A549 (cell line): Measurements from ENCODE around the gene ABHD2. TPM values are rescaled to one million over a fixed set of nuclear protein-coding genes. Genes with fewer than 3 reads are reported as not detected.

Experiments used
- ATAC-seq, 2 experiments: fragments of 200-7000 bp in 1 of 2; fragments of >200 bp in 1 of 2; cut with Nextera tagmentation in 1 of 2; cut with Tn5 transposase in 1 of 2; 3 replicates each; pipeline versions ENCODE4 v1.8.0 to v1.9.1; 2018 to 2020; ENCODE audit warnings: mild to moderate bottlenecking in 1 of 2, moderate library complexity in 1 of 2
- CTCF ChIA-PET: fragments of 300-600 bp; sonication (Branson Sonifier 250); formaldehyde crosslinking; extraction: SDS; loops from one replicate; lab custom pipeline; 2021; ENCODE audit warnings: antibody characterized with exemption, inconsistent platforms; lab: Yijun Ruan, JAX
- POLR2A ChIA-PET: fragments of 350-600 bp; formaldehyde crosslinking; extraction: SDS; loops from one replicate; lab custom pipeline; 2021; ENCODE audit warnings: antibody characterized with exemption, inconsistent platforms; lab: Yijun Ruan, JAX
- DNase-seq, 2 experiments: peaks; one replicate each; pipeline versions ENCODE4 v3.0.0 to v3.0.0-alpha.2; 2011 to 2016; ENCODE audit warnings: low read depth in 1 of 2, low spot score in 1 of 2
- FAIRE-seq: peaks from 2 replicates; lab custom pipeline; 2011; peaks lifted over from hg19 to GRCh38; lab: Jason Lieb, UNC
- H3K27ac ChIP-seq, 2 experiments: fragments of >200 bp; sonication (Bioruptor Twin); formaldehyde crosslinking; 3 replicates each; pipeline ENCODE4 v1.5.1; 2016 to 2017
- H3K4me1 ChIP-seq: fragments of >200 bp; sonication (Bioruptor Twin); formaldehyde crosslinking; 3 replicates; pipeline ENCODE4 v1.6.1; 2016
- H3K4me2 ChIP-seq: fragments of >200 bp; sonication (Bioruptor Twin); formaldehyde crosslinking; 3 replicates; pipeline ENCODE4 v1.6.1; 2016
- H3K4me3 ChIP-seq: fragments of >200 bp; sonication (Bioruptor Twin); formaldehyde crosslinking; 3 replicates; pipeline ENCODE4 v1.5.1; 2016
- H3K9me3 ChIP-seq: fragments of >200 bp; sonication (Bioruptor Twin); formaldehyde crosslinking; 3 replicates; pipeline ENCODE4 v1.6.1; 2016
- CHD4 ChIP-seq: fragments of 200-600 bp; sonication (generic); IDR thresholded peaks from 2 replicates; pipeline ENCODE4 v1.6.1; 2016; ENCODE audit warnings: antibody characterized with exemption, mild to moderate bottlenecking, borderline replicate concordance
- CTCF ChIP-seq: fragments of >200 bp; sonication (Bioruptor Twin); formaldehyde crosslinking; IDR thresholded peaks from 3 replicates; pipeline ENCODE4 v1.5.1; 2016
- ELK1 ChIP-seq: fragments of 150-350 bp; IDR thresholded peaks from 2 replicates; pipeline ENCODE4 v1.6.1; 2014; ENCODE audit warnings: low read depth, mild to moderate bottlenecking, low read length
- FOXS1 ChIP-seq: fragments of 250-450 bp; sonication (Bioruptor Pico); IDR thresholded peaks from 2 replicates; pipeline ENCODE4 v1.5.0; 2020; ENCODE audit warnings: mild to moderate bottlenecking, moderate library complexity
- GATA3 ChIP-seq: IDR thresholded peaks from 2 replicates; pipeline ENCODE4 v1.6.1; 2012; ENCODE audit warnings: borderline replicate concordance
- HDAC2 ChIP-seq: fragments of 200-600 bp; sonication (generic); IDR thresholded peaks from 2 replicates; pipeline ENCODE4 v1.6.1; 2016
- HEYL ChIP-seq: fragments of 250-450 bp; sonication (Bioruptor Pico); IDR thresholded peaks from 2 replicates; pipeline ENCODE4 v1.8.0; 2021; ENCODE audit warnings: mild to moderate bottlenecking, moderate library complexity
- HOXB13 ChIP-seq: fragments of 250-450 bp; sonication (Bioruptor Pico); IDR thresholded peaks from 2 replicates; pipeline ENCODE4 v1.5.0; 2020; ENCODE audit warnings: low read depth, mild to moderate bottlenecking, moderate library complexity
- JUNB ChIP-seq: fragments of >200 bp; sonication (Bioruptor Twin); formaldehyde crosslinking; IDR thresholded peaks from 2 replicates; pipeline ENCODE4 v1.6.1; 2016
- KDM1A ChIP-seq: fragments of 200-600 bp; sonication (generic); IDR thresholded peaks from 2 replicates; pipeline ENCODE4 v1.6.1; 2016; ENCODE audit warnings: low read depth, mild to moderate bottlenecking
- KDM5A ChIP-seq: fragments of 200-600 bp; sonication (generic); IDR thresholded peaks from 2 replicates; pipeline ENCODE4 v1.6.1; 2016; ENCODE audit warnings: antibody characterized with exemption, mild to moderate bottlenecking
- MAFK ChIP-seq: fragments of 450-650 bp; IDR thresholded peaks from 2 replicates; pipeline ENCODE4 v1.6.1; 2014; ENCODE audit not compliant: partially characterized antibody
- NPAS2 ChIP-seq: fragments of 250-450 bp; sonication (Bioruptor Pico); IDR thresholded peaks from 2 replicates; pipeline ENCODE4 v1.8.0; 2022; ENCODE audit warnings: mild to moderate bottlenecking, moderate library complexity, borderline replicate concordance
- NR3C1 ChIP-seq: fragments of >200 bp; sonication (Bioruptor Twin); formaldehyde crosslinking; IDR thresholded peaks from 3 replicates; pipeline ENCODE4 v1.6.1; 2017
- POLR2A ChIP-seq: IDR thresholded peaks from 2 replicates; pipeline ENCODE4 v1.6.1; 2012; ENCODE audit warnings: mild to moderate bottlenecking, low read length
- RAD21 ChIP-seq, 2 experiments: fragments of >200 bp in 1 of 2; sonication (Bioruptor Twin) in 1 of 2; formaldehyde crosslinking in 1 of 2; IDR thresholded peaks in 1 of 2; conservative IDR thresholded peaks in 1 of 2; 2 replicates in 1 of 2; 3 replicates in 1 of 2; pipeline ENCODE4 v1.6.1; 2012 to 2018; ENCODE audit warnings: inconsistent platforms in 1 of 2
- RFX5 ChIP-seq: fragments of 450-650 bp; IDR thresholded peaks from 2 replicates; pipeline ENCODE4 v1.7.1; 2014; ENCODE audit warnings: antibody characterized with exemption, mild to moderate bottlenecking, moderate library complexity
- SREBF2 ChIP-seq: fragments of 450-650 bp; IDR thresholded peaks from 2 replicates; pipeline ENCODE4 v1.6.1; 2014; ENCODE audit warnings: mild to moderate bottlenecking, moderate library complexity
- TFCP2L1 ChIP-seq: fragments of 250-450 bp; sonication (Bioruptor Pico); IDR thresholded peaks from 2 replicates; pipeline ENCODE4 v1.5.0; 2021; ENCODE audit warnings: mild to moderate bottlenecking
- TP53 ChIP-seq: fragments of 250-450 bp; sonication (Bioruptor Pico); IDR thresholded peaks from 2 replicates; pipeline ENCODE4 v1.5.0; 2021; ENCODE audit warnings: mild to moderate bottlenecking, moderate library complexity
- ZC3H11A ChIP-seq: fragments of 450-650 bp; IDR thresholded peaks from 2 replicates; pipeline ENCODE4 v1.6.1; 2014; ENCODE audit warnings: antibody characterized with exemption, mild to moderate bottlenecking
- ZFP36 ChIP-seq: fragments of 450-650 bp; IDR thresholded peaks from 2 replicates; pipeline ENCODE4 v1.6.1; 2014; ENCODE audit warnings: borderline replicate concordance; ENCODE audit not compliant: partially characterized antibody
- ZNF302 ChIP-seq: fragments of 250-450 bp; sonication (Bioruptor Pico); IDR thresholded peaks from 2 replicates; pipeline ENCODE4 v1.9.0; 2021; ENCODE audit warnings: inconsistent platforms, mild to moderate bottlenecking, moderate library complexity
- WGBS: methylation state at CpG from one replicate; pipeline ENCODE4 v1.1.6; 2017; ENCODE audit errors: missing lambda C conversion rate; 5-methylcytosine and 5-hydroxymethylcytosine counted together
- polyA plus RNA-seq, 4 experiments: library from polyadenylated mRNA; depleted of rRNA in 3 of 4; stranded (reverse); fragments of >200 nt; fragmentation: RNase III in 1 of 4; extraction: RNeasy Plus Mini Kit Qiagen cat#74134 plus additional on column Dnase treatment in 1 of 4; gene quantifications; 2 replicates in 3 of 4; 3 replicates in 1 of 4; pipeline ENCODE4 v1.2.3, GENCODE V29; 2011 to 2017

ABHD2 gene
- polyA plus RNA-seq, 2 of the 4 experiments (the other 2 are of a cell fraction) = 36.2 to 63.3 TPM

- H3K4me1 ChIP-seq = peaks cover 96% of the 10 kb centered on the region
- H3K27ac ChIP-seq = peak overlapping the region; percentile 87 to 95
- 16% methylated on average over 3 of the region's 3 CpGs for WGBS
- ChIA-PET POLR2A (interaction anchor here (2.4 to 3.7 kb wide), 2 partner anchors 16 to 33 kb away, joined by 9 to 25 read pairs; partner anchors contain the start of gene ABHD2), CTCF (interaction anchor here (1.4 to 19.0 kb wide), 10 partner anchors 8 to 217 kb away, joined by 3 to 380 read pairs (median 24); no protein-coding TSS in a partner anchor)
- TF ChIP-seq MAFK (no peak), NR3C1 (no peak), HEYL (CRISPR knock-in tag) (no peak), GATA3 (peak; percentile 45)
- H3K9me3 ChIP-seq = no peaks in the 10 kb centered on the region
- no peak overlapping the region for H3K4me3 ChIP-seq
- DNase-seq (peak in 1 of 2 experiments; percentile 77), ATAC-seq (peak in 1 of 2 experiments; percentile 28; a peak in 3 of 6 replicates), FAIRE-seq (no peak)
- peak overlapping the region; percentile 75 for H3K4me2 ChIP-seq
Measured at GRCh38 chr15:89121414-89121813, 33.2 kb downstream of the ABHD2 start.

- Histone ChIP-seq H3K27ac (peak overlapping the region; percentile 87 to 95), H3K9me3 (no peaks in the 10 kb centered on the region), H3K4me2 (peak overlapping the region; percentile 9; the same call in 1 of the 3 replicates), H3K4me3 (no peak overlapping the region), H3K4me1 (peaks cover 93% of the 10 kb centered on the region)
- POLR2A ChIA-PET = interaction anchor here (0.9 to 1.4 kb wide), 2 partner anchors 10 to 35 kb away, joined by 6 to 9 read pairs; partner anchors contain the start of gene ABHD2
- WGBS = 91% methylated on average over 4 of the region's 4 CpGs
- CTCF ChIA-PET = interaction anchor here (0.8 to 19.0 kb wide), 9 partner anchors 10 to 71 kb away, joined by 3 to 380 read pairs (median 4); partner anchors contain the start of gene ABHD2
- DNase-seq = no peak
- no peak for TF ChIP-seq KDM1A
- TF ChIP-seq ELK1 = no peak
- no peak for TF ChIP-seq TFCP2L1 (CRISPR knock-in tag)
- no peak for TF ChIP-seq NPAS2 (CRISPR knock-in tag)
- TF ChIP-seq HDAC2 = no peak
- TF ChIP-seq RAD21 (conservative IDR thresholded peaks at IDR 0.05 in 1 of 2, IDR thresholded peaks at IDR 0.05 in 1 of 2) = no peak
- TF ChIP-seq JUNB = no peak
- TF ChIP-seq ZFP36 = no peak
- TF ChIP-seq ZC3H11A = no peak
- TF ChIP-seq CTCF = no peak
- no peak for TF ChIP-seq RFX5
- no peak for TF ChIP-seq POLR2A
- TF ChIP-seq SREBF2 = no peak
- no peak for TF ChIP-seq TP53 (CRISPR knock-in tag)
- no peak for FAIRE-seq
- no peak for ATAC-seq
Measured at GRCh38 chr15:89122505-89123180, 34.4 kb downstream of the ABHD2 start.

DNA sequence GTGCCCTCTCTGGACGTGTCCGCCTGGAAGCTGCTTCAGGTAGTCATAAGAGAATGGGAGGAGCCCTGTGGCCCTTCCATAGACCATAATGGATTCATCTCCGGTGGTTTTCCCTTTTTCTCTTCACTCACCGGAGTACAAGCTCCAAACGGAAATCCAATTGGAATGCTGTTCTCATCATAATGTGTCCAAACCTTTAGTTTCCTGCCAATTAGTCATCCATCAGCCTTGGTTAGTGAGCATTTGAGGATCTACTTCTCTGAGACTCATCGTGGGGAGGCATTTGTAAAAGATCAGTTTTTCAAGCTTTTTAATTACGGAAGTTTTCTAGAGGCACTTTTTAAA lies 34.9 kb downstream of the ABHD2 start:
- Histone ChIP-seq H3K4me3 (no peak overlapping the region), H3K9me3 (no peaks in the 10 kb centered on the region), H3K4me1 (peaks cover 88% of the 10 kb centered on the region), H3K4me2 (peak overlapping the region; percentile 9; the same call in 1 of the 3 replicates), H3K27ac (peak overlapping the region; percentile 87 to 95; a peak in 5 of 6 replicates)
- ATAC-seq = no peak
- ChIA-PET CTCF (interaction anchor here (0.5 to 19.0 kb wide), 12 partner anchors 9 to 482 kb away, joined by 3 to 380 read pairs (median 3); partner anchors contain the start of gene ABHD2), POLR2A (interaction anchor here (0.9 to 1.4 kb wide), 2 partner anchors 11 to 35 kb away, joined by 6 to 9 read pairs; partner anchors contain the start of gene ABHD2)
- TF ChIP-seq NR3C1 = no peak
- no peak for TF ChIP-seq RFX5
- TF ChIP-seq FOXS1 (CRISPR knock-in tag) = no peak
- TF ChIP-seq JUNB = no peak
- no peak for TF ChIP-seq CHD4
- no peak for TF ChIP-seq ZNF302 (CRISPR knock-in tag)
- no peak for TF ChIP-seq KDM5A
- TF ChIP-seq HOXB13 (CRISPR knock-in tag) = no peak
- no peak for FAIRE-seq
- no peak for DNase-seq
- WGBS = 76% methylated on average over 7 of the region's 7 CpGs
